Trophoblast cell (in vitro differentiated cells and primary cell): ENCODE results near the gene TTC28.
A peak's percentile ranks its signal among the peaks of the same experiment; 100 is the strongest.

Source experiments
- DNase-seq, 2 donors: peaks; one replicate each; pipeline ENCODE4 v3.0.0-alpha.2; 2016
- H2AFZ ChIP-seq: 2 replicates; pipeline ENCODE4 v1.6.1; 2013; ENCODE audit warnings: low read length, moderate library complexity, mild to moderate bottlenecking; ENCODE audit not compliant: insufficient read depth, poor library complexity
- H2AK5ac ChIP-seq: 2 replicates; pipeline ENCODE4 v1.6.1; 2013; ENCODE audit warnings: mild to moderate bottlenecking, low read length
- H2BK120ac ChIP-seq: 2 replicates; pipeline ENCODE4 v1.6.1; 2013; ENCODE audit warnings: low read length, mild to moderate bottlenecking, moderate library complexity; ENCODE audit not compliant: insufficient read depth, poor library complexity
- H2BK12ac ChIP-seq: 2 replicates; pipeline ENCODE4 v1.6.1; 2013; ENCODE audit warnings: mild to moderate bottlenecking, low read length, moderate library complexity
- H2BK5ac ChIP-seq: 2 replicates; pipeline ENCODE4 v1.6.1; 2013; ENCODE audit warnings: low read length, low read depth, moderate library complexity, mild to moderate bottlenecking; ENCODE audit not compliant: poor library complexity
- H3K14ac ChIP-seq: 2 replicates; pipeline ENCODE4 v1.6.1; 2013; ENCODE audit warnings: mild to moderate bottlenecking, low read length
- H3K18ac ChIP-seq: 2 replicates; pipeline ENCODE4 v1.6.1; 2013; ENCODE audit warnings: mild to moderate bottlenecking, low read length
- H3K23ac ChIP-seq: 2 replicates; pipeline ENCODE4 v1.6.1; 2013; ENCODE audit warnings: low read length
- H3K27ac ChIP-seq: 2 replicates; pipeline ENCODE4 v1.5.1; 2013; ENCODE audit warnings: low read depth, mild to moderate bottlenecking, inconsistent platforms, low read length, moderate library complexity
- H3K27me3 ChIP-seq: 2 replicates; pipeline ENCODE4 v1.6.1; 2013; ENCODE audit warnings: inconsistent platforms, mild to moderate bottlenecking, low read length, moderate library complexity; ENCODE audit not compliant: insufficient read depth
- H3K36me3 ChIP-seq, 2 experiments: 1 replicate in 1 of 2; 2 replicates in 1 of 2; pipeline ENCODE4 v1.6.1; 2013; ENCODE audit warnings: low read length in 2 of 2, mild to moderate bottlenecking in 2 of 2, moderate library complexity in 1 of 2; ENCODE audit not compliant: insufficient read depth in 2 of 2, control insufficient read depth in 1 of 2
- H3K4ac ChIP-seq: 2 replicates; pipeline ENCODE4 v1.6.1; 2013; ENCODE audit warnings: low read depth, mild to moderate bottlenecking, low read length, moderate library complexity
- H3K4me1 ChIP-seq, 2 experiments: 1 replicate in 1 of 2; 2 replicates in 1 of 2; pipeline ENCODE4 v1.6.1; 2013; ENCODE audit warnings: low read length in 2 of 2, mild to moderate bottlenecking in 2 of 2, moderate library complexity in 1 of 2; ENCODE audit not compliant: insufficient read depth in 2 of 2, control insufficient read depth in 1 of 2
- H3K4me2 ChIP-seq: 2 replicates; pipeline ENCODE4 v1.6.1; 2013; ENCODE audit warnings: inconsistent platforms, mild to moderate bottlenecking, low read length, moderate library complexity
- H3K4me3 ChIP-seq: 2 replicates; pipeline ENCODE4 v1.5.1; 2013; ENCODE audit warnings: mild to moderate bottlenecking, low read depth, low read length, inconsistent platforms
- H3K79me1 ChIP-seq: one replicate; pipeline ENCODE4 v1.6.1; 2013; ENCODE audit warnings: low read length
- H3K79me2 ChIP-seq: 2 replicates; pipeline ENCODE4 v1.6.1; 2013; ENCODE audit warnings: low read length, mild to moderate bottlenecking; ENCODE audit not compliant: control insufficient read depth, insufficient read depth, poor library complexity
- H3K9ac ChIP-seq: 2 replicates; pipeline ENCODE4 v1.6.1; 2013; ENCODE audit warnings: mild to moderate bottlenecking, low read length
- H3K9me3 ChIP-seq: 2 replicates; pipeline ENCODE4 v1.6.1; 2013; ENCODE audit warnings: low read depth, mild to moderate bottlenecking, control low read depth, inconsistent platforms, low read length; ENCODE audit not compliant: insufficient read depth
- H4K12ac ChIP-seq: 2 replicates; pipeline ENCODE4 v1.6.1; 2013; ENCODE audit warnings: low read depth, mild to moderate bottlenecking, low read length, moderate library complexity
- H4K8ac ChIP-seq: 2 replicates; pipeline ENCODE4 v1.6.1; 2013; ENCODE audit warnings: low read depth, mild to moderate bottlenecking, low read length, moderate library complexity
- H4K91ac ChIP-seq: one replicate; pipeline ENCODE4 v1.6.1; 2013; ENCODE audit warnings: low read depth, mild to moderate bottlenecking, low read length, moderate library complexity
- WGBS: extraction: QIAGEN DNeasy Blood & Tissue Kit; methylation state at CpG from one replicate; pipeline ENCODE4 v1.1.7; 2013; ENCODE audit warnings: missing lambda C conversion rate; ENCODE audit not compliant: insufficient read length, insufficient coverage; ENCODE audit errors: extremely low coverage; 5-methylcytosine and 5-hydroxymethylcytosine counted together

Gene TTC28

GRCh38 chr22:28397306-28397705 lies 282.3 kb downstream of the TTC28 start:
- Histone ChIP-seq H2BK120ac (no peak overlapping the region), H3K23ac (no peak overlapping the region), H3K18ac (no peak overlapping the region), H3K79me2 (no peaks in the 10 kb centered on the region), H4K8ac (no peak overlapping the region), H3K79me1 (no peaks in the 10 kb centered on the region), H4K91ac (no peak overlapping the region), H3K4me3 (no peak overlapping the region), H2AK5ac (no peak overlapping the region), H2BK5ac (no peak overlapping the region), H3K9me3 (no peaks in the 10 kb centered on the region), H4K12ac (no peak overlapping the region), H3K4me2 (no peak overlapping the region), H3K27me3 (no peaks in the 10 kb centered on the region), H3K14ac (no peak overlapping the region), H2BK12ac (no peak overlapping the region), H2AFZ (no peak overlapping the region), H3K36me3 (no peaks in the 10 kb centered on the region), H3K4me1 (peaks cover 0 to 3% of the 10 kb centered on the region in 2 experiments), H3K4ac (no peak overlapping the region), H3K27ac (no peak overlapping the region), H3K9ac (no peak overlapping the region)
- no peak for DNase-seq
- no CpG with 5 or more reads among the region's 4 CpGs for WGBS

- Histone ChIP-seq H3K79me1 (no peaks in the 10 kb centered on the region), H3K4me2 (no peak overlapping the region), H3K9me3 (no peaks in the 10 kb centered on the region), H3K4me3 (no peak overlapping the region), H3K27ac (no peak overlapping the region), H3K23ac (no peak overlapping the region), H3K4ac (no peak overlapping the region), H3K9ac (no peak overlapping the region), H3K27me3 (no peaks in the 10 kb centered on the region), H3K4me1 (no peaks in the 10 kb centered on the region), H2BK5ac (no peak overlapping the region), H2AK5ac (no peak overlapping the region), H3K36me3 (no peaks in the 10 kb centered on the region), H3K79me2 (no peaks in the 10 kb centered on the region), H2BK12ac (no peak overlapping the region), H2AFZ (no peak overlapping the region), H2BK120ac (no peak overlapping the region), H4K8ac (no peak overlapping the region), H4K91ac (no peak overlapping the region), H3K18ac (no peak overlapping the region), H4K12ac (no peak overlapping the region), H3K14ac (no peak overlapping the region)
- no CpG with 5 or more reads among the region's 2 CpGs for WGBS
- peak; percentile 12 to 81 for DNase-seq
Measured at GRCh38 chr22:28395920-28396753, 283.5 kb downstream of the TTC28 start.

- H2AFZ ChIP-seq, result no peak overlapping the region
- no CpG with 5 or more reads among the region's 4 CpGs for WGBS
- no peak overlapping the region for H3K27ac ChIP-seq
- no peak overlapping the region for H3K14ac ChIP-seq
- H3K9me3 ChIP-seq, result no peaks in the 10 kb centered on the region
- no peak for DNase-seq
- no peaks in the 10 kb centered on the region for H3K36me3 ChIP-seq
- H3K79me1 ChIP-seq, result no peaks in the 10 kb centered on the region
- H2AK5ac ChIP-seq, result no peak overlapping the region
- H4K8ac ChIP-seq, result no peak overlapping the region
- no peaks in the 10 kb centered on the region for H3K27me3 ChIP-seq
- no peak overlapping the region for H3K18ac ChIP-seq
- H2BK120ac ChIP-seq, result no peak overlapping the region
- no peak overlapping the region for H4K91ac ChIP-seq
- no peak overlapping the region for H3K9ac ChIP-seq
- no peak overlapping the region for H2BK12ac ChIP-seq
- no peaks in the 10 kb centered on the region for H3K79me2 ChIP-seq
- no peak overlapping the region for H3K4me2 ChIP-seq
- no peak overlapping the region for H3K4ac ChIP-seq
- H3K4me1 ChIP-seq, result no peaks in the 10 kb centered on the region
- no peak overlapping the region for H3K23ac ChIP-seq
- H4K12ac ChIP-seq, result no peak overlapping the region
- no peak overlapping the region for H2BK5ac ChIP-seq
- H3K4me3 ChIP-seq, result no peak overlapping the region
Measured at GRCh38 chr22:28395520-28395919, 284.1 kb downstream of the TTC28 start.

GRCh38 chr22:28394513-28395110 lies 285.0 kb downstream of the TTC28 start:
- Histone ChIP-seq H3K27ac (no peak overlapping the region), H3K9ac (no peak overlapping the region), H2BK5ac (no peak overlapping the region), H2BK120ac (no peak overlapping the region), H3K4ac (no peak overlapping the region), H3K79me2 (no peaks in the 10 kb centered on the region), H4K12ac (no peak overlapping the region), H3K79me1 (no peaks in the 10 kb centered on the region), H3K9me3 (no peaks in the 10 kb centered on the region), H3K23ac (no peak overlapping the region), H2AK5ac (no peak overlapping the region), H4K91ac (no peak overlapping the region), H3K36me3 (no peaks in the 10 kb centered on the region), H4K8ac (no peak overlapping the region), H3K4me3 (no peak overlapping the region), H2BK12ac (no peak overlapping the region), H3K14ac (no peak overlapping the region), H3K27me3 (no peaks in the 10 kb centered on the region), H3K4me2 (no peak overlapping the region), H3K4me1 (no peaks in the 10 kb centered on the region), H3K18ac (no peak overlapping the region), H2AFZ (no peak overlapping the region)
- no peak for DNase-seq
- no CpG with 5 or more reads among the region's 2 CpGs for WGBS
